Measurements from ENCODE around the gene MYOCOS.
"Not testable (repeated sequence)": the region's sequence is repeated elsewhere in the genome, so short reads cannot be mapped to it uniquely, and the experiment has no call there.

MYOCOS gene

GRCh38 chr1:171627020-171627419 is 5.0 kb downstream of the MYOCOS start:
- no peak for DNase-seq

GRCh38 chr1:171628225-171628624 is 6.2 kb downstream of the MYOCOS start:
- DNase-seq, result no peak

DNA sequence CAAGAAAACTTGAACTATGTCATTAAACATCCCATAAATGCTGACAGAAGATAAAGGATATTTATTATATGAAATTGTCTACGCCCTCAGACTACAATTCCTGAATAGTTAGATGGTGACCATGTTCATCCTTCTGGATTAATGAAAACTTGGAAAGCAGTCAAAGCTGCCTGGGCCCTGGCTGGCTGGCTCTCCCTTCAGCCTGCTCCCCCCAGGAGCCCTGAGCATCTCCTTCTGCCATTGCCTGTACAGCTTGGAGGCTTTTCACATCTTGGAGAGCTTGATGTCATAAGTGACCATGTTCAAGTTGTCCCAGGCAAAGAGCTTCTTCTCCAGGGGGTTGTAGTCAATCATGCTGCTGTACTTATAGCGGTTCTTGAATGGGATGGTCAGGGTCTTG is 13.6 kb downstream of the MYOCOS start:
- DNase-seq, result no peak

GRCh38 chr1:171636141-171636540 is 14.1 kb downstream of the MYOCOS start:
- DNase-seq, result no peak

GRCh38 chr1:171637928-171638576 is 16.0 kb downstream of the MYOCOS start:
- DNase-seq, result no peak

- DNase-seq, result no peak
These were observed 18.2 kb downstream of the MYOCOS start for GRCh38 chr1:171640225-171640624.

- no peak for DNase-seq
These were observed 19.2 kb downstream of the MYOCOS start for GRCh38 chr1:171641076-171641864.

GRCh38 chr1:171642197-171642596 is 20.2 kb downstream of the MYOCOS start:
- DNase-seq, result no peak

DNA sequence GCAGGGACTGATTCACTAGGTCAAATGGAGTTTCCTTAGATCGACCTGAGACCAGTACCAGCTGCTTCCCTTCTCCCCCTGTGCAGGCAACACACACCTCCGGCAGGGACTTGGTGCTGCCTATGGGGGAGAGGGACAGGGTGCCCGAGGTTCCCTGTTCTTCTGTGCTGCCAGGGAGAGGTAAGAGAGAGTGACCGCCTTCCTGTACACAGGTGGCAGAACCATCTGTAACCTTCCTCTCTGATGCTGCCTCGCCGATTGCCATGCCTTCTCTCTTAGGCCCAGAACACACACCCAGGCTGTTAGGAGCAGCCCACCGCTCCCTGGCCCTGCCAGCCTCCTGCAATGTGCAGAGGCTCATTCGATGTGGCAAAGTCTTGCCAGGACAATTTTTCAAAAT is 21.1 kb downstream of the MYOCOS start:
- DNase-seq, result no peak

DNA sequence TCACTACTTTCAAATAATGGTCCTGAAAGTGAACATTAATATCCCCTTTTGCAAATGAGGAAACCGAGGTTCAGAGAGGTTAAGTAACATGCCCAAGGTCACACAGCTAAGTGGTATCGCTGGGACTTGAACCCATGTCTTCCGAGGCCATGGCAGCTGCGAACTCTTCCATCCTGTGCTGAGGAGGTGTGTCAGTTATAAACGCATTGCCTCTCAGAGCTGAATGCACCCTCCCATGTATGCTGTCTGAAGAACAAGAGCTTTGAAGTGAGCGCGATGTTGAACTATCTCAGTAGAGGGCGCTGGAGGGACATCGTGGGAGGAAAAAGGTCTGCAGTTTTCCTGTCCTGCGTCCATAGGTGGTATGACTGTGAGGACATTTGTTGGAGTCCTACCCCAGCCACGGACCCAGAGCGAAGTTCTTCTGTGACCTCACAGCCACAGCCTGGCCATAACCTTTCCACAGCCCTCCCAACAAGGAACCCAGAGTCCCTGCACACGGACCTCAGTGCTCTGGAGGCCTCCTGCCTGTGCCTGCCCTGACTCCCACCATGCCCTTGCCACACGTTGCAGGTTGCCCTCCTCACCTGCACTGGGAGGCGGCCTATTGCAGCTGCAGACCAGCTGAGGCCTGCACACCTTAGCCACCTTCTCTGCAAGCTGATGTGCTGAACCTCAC is 22.9 kb downstream of the MYOCOS start:
- DNase-seq, result peak; percentile 68

GRCh38 chr1:171645553-171646248 is 23.7 kb downstream of the MYOCOS start:
- DNase-seq, result no peak

- DNase-seq, result no peak
These were observed 24.2 kb downstream of the MYOCOS start for GRCh38 chr1:171646249-171646560.

DNA sequence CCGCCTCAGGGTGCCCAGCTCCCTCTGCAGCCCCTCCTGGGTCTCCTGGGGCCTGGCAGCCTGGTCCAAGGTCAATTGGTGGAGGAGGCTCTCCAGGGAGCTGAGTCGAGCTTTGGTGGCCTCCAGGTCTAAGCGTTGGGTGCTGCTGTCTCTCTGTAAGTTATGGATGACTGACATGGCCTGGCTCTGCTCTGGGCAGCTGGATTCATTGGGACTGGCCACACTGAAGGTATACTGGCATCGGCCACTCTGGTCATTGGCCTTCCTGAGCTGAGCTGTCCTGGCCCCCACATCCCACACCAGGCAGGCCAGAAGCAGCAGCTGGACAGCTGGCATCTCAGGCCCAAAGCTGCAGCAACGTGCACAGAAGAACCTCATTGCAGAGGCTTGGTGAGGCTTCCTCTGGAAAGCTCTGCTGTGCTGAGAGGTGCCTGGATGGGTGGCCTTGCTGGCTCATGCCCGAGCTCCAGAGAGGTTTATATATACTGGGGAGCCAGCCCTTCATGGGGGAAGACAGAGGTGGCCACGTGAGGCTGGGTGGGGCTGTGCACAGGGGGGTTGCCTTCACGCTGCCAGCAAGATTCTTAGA is 30.3 kb downstream of the MYOCOS start, which contains the start of gene MYOC:
TSS of gene MYOC (minus strand) at position 455 of the 589 bp plus-strand sequence. CDS start at position 378, 77 bp downstream.
- no peak for DNase-seq

DNA sequence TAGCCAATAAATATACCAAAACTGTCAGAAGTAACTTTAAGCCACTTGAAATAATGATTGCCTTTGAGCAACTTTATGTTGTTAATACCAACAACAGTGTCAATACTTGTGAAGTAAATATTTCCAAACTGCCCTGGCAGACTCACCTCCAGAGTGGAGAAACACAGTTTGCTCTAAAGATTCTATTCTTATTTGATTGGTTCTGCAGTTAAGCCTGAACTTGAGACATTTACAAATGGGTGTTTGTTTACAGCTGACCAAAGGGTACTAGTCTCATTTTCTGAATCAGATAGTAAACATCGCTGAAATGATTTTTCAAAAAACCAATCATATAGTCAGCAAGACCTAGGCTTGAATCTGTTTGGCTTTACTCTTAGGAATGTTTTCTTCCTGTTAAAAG is 31.8 kb downstream of the MYOCOS start:
- DNase-seq, result no peak

DNA sequence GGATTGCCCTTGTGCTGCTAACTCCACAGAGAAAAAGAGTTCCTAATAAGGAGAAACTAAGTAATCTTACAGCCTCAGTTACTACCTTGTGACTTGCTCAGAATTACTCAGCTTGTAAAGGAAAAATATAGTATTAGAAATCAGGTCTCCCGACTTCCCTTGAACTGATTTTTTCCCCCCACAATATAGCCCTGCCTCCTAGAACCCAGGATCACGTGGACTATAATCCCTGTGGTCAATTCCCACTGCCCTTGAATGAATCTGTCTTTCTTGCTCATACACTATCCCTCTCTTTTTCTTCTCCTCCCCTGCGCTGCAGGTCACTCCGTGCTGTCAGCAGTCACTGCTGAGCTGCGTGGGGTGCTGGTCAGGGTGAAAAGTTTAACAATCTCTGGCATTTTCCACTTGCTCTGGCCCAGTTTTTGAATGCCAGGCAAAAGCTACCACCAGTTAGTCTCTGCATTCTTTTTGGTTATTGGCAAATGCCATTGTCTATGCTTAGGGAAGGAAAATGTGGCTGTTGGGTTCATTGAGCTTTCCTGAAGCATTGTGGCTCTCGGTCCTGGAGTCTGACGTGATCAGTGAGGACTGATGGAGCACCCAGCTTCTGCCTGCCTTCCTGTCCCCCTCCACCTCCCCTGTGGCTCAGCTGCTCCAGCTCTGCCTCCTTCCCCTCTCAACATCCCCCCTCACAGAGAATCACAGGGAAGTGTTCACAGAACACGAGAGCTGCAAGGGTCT is 32.3 kb downstream of the MYOCOS start:
- no peak for DNase-seq

DNA sequence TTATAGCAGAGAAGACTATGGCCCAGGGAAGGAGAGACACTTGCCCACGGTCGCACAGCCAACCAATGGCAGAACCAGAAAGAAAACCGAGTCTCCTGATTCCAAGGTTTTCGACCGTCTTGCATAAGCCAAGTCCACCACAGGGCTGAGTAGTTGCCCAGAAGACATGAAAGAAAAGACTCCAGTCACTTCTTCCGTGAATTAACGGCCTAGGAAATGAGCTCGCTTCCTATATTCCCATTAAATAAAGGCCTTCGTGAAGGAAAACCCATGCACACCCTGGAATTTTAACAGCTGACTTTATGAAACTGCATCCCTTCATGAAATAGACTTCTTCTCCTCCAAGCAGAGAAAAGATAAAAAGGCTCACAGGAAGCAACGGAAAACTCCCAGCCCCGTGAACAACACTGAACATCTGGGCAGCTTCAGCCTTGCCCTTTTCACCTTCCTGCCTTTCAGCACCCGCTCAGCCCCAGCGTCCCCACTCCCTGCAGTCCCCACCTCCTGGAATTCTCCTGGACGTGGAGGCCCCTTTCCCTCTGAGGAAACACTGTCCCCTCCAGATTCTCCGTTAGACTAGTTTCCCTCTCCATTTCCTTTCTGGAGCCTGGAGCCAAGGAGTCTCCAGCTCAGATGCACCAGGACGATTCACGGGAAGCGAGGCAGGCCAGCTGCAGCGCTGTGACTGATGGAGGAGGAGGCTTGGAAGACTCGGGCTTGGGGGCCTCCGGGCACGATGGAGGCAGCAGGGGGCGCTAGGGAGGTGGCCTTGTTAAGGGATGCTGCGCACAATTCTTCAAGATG is 33.1 kb downstream of the MYOCOS start:
- peak; percentile 56 for DNase-seq

DNA sequence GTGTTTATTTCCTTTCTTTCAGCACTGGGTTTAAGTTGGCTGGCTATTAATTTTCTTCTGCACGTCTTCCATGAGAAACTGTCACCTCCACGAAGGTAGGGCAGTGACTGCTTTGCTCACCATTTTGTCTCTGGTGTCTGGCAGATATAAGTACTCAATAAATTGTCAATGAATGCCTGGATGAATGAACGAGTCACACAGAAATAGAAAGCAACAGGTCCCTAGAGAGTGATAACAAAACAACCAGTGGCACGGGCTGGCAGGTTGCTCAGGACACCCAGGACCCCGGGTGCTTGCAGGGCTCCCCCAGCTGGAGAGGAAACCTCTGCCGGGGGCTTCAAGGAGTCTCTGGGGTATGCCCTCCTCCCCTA is 33.7 kb downstream of the MYOCOS start:
- DNase-seq, result no peak

- not testable (repeated sequence) for DNase-seq
These were observed 34.2 kb downstream of the MYOCOS start for GRCh38 chr1:171656206-171656605.

GRCh38 chr1:171661076-171661650 is 39.1 kb downstream of the MYOCOS start:
- no peak for DNase-seq

GRCh38 chr1:171663036-171663853 is 41.2 kb downstream of the MYOCOS start:
- no peak for DNase-seq

All from CD4-positive, alpha-beta T cell treated with Interleukin-10 for 1 hour (primary cell).